Stimulated activated CD4-positive, alpha-beta T cell treated with anti-CD3 and anti-CD28 coated beads, Interleukin-12 subunit alpha, Interleukin-12 subunit beta, amount 100 ng/mL, for 48 hours (primary cell): ENCODE data around the gene FTSJ3.
"Not testable (repeated sequence)": the region's sequence is repeated elsewhere in the genome, so short reads cannot be mapped to it uniquely, and the experiment has no call there.

Experiments
- DNase-seq, 3 donors: peaks; one replicate each; pipeline ENCODE4 v3.0.0-alpha.2; 2020; ENCODE audit warnings: low read depth in 2 of 3, low spot score in 1 of 3

The FTSJ3 gene

DNA sequence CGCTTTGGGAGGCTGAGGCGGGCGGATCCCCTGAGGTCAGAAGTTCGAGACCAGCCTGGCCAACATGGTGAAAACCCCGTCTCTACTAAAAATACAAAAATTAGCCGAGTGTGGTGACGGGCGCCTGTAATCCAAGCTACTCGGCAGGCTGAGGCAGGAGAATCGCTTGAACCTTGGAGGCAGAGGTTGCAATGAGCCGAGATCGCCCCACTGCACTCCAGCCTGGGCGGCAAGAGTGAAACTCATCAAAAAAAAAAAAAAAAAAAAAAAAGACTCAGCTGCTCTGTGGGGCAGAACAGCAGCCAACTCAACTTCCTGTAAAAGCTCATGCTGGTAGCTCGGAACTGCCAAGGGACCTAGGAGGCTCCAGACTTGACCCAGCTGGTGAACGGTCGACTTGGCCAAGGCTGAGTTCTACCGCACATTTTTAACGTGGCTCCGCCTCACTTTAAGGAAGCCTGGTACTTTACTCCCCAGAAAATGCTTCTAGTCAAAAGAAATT is 16.0 kb upstream of the FTSJ3 start:
- not testable (repeated sequence) for DNase-seq

GRCh38 chr17:63842540-63843386 is 15.3 kb upstream of the FTSJ3 start, which contains the start of gene SMARCD2:
Gene SMARCD2, minus strand, starts transcription at chr17:63842685. Its CDS starts 11 bp downstream, at chr17:63842674.
- DNase-seq = peak; percentile 98 to 99 (median 99)

GRCh38 chr17:63842173-63842539 is 14.7 kb upstream of the FTSJ3 start:
- DNase-seq = no peak

DNA sequence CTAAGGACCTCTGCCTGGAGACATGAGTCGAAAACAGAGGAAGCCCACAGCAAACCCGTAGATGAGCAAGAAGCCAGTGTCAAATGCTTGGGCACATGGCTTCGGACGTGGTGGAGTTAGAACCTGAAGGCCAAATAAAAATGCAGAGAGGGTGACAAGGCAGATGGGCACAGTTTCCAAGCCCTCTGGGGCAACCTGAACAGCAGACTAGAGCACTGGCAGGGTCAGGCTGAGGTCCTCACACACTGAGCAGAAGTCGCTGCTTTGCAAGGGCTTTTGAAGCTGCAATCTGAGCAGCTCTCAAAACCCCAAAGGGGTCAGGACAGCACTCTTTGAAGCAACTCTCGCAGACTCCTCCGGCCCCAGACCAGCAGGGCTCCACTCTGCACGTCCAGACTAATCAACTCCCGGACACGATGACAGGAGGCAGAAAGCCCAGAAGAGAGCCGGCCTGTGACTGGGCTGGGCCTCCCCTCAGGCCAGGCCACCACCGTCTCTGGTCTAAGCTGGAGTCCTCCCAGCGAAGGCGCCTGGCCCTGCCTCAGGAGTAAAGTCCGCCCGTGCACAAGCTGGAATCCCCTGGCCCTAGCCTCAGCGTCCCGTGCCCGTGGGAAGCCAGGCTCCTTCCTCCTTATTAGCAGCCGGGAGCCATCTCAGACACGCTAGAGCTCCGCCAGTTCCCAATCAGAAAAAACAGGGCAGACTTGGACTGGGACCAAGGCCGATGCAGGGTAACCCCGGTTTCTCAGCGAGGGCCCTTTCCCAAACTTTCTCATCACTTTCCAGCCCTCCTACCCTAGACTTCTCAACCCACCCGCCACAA is 14.1 kb upstream of the FTSJ3 start:
- no peak for DNase-seq

DNA sequence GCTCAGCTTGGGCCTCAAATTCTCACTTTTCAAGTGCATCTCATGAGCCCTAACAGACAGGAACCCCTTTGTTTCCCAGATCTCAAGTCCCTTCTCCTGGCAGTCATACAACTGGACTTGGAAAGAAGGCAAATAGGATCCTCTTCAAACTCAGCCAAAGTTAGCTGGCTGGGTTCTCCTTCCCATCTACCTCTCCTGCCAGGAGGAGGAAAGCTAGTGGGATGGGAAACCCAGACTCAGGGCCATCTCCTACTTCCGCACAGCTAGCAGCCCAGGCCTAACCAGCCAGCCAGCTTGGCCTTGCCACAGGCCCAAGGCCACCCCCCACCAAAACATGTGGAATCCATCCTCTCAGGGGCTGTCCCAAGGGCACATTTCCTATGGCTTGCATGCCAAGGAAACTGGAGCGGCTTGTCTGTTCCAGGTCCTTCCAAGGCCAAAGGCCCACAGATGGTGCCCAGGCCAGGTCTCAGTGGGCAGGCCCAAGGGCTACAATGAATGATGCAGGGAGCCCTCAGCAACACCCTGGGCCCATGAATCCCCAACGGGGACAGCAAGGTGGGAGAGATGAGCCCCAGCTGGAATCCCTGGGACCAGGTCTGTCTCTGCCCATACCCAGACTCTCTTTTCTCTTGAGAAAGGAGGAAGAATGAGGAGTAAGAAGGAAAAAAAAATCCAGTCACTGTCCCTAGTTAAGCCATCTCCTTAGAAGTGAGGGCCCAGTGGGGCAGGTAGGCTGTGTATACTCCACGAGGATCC is 13.3 kb upstream of the FTSJ3 start:
- no peak for DNase-seq

- DNase-seq = no peak
These were observed 11.2 kb upstream of the FTSJ3 start for GRCh38 chr17:63838631-63839171.

- DNase-seq = no peak
These were observed 10.6 kb upstream of the FTSJ3 start for GRCh38 chr17:63837962-63838600.

GRCh38 chr17:63837480-63837879 is 10.0 kb upstream of the FTSJ3 start:
- no peak for DNase-seq

DNA sequence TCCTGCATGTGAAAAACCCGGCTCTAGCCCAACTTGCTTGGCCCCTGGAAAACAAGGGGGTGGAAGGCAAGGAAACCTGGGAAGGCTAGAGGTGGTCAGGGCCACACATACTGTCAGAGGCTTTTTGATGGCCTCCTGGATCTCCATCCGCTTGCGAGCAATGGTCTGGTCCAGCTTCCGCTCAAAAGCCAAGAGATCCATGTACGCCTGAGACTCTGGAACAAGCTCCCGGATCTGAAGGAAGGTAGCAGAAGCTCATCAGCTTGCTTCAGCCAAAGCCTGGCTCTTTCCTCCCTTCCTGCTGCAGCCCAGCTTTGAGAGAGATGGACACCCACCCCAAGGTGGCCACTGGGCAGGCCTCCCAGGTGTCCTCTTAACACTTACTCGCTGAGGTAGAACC is 9.3 kb upstream of the FTSJ3 start:
- DNase-seq = no peak

DNA sequence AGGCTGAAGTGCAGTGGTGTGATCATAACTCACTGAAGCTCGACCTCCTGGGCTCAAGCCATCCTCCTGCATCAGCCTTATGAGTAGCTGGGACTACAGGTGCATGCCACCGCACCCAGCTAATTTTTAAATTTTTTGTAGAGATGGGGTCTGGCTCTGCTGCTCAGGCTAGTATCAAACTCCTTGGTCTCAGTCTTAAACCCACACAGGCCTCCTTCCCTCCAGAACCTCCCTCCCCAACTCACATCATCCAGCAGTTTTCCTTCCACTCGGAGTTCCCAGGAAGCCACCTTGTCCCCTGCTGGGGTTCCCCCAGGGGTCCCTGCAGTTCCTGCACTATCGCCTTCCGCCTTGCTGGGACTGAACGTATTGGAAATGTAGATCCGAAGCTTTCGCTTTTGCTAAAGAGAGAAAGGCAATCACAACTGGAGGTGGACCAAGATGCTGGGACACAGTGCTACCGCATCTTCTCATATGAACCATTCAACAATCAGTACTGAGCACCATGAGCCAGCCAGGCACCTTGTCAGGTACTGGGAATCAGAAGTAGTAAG is 7.8 kb upstream of the FTSJ3 start:
- DNase-seq = no peak

DNA sequence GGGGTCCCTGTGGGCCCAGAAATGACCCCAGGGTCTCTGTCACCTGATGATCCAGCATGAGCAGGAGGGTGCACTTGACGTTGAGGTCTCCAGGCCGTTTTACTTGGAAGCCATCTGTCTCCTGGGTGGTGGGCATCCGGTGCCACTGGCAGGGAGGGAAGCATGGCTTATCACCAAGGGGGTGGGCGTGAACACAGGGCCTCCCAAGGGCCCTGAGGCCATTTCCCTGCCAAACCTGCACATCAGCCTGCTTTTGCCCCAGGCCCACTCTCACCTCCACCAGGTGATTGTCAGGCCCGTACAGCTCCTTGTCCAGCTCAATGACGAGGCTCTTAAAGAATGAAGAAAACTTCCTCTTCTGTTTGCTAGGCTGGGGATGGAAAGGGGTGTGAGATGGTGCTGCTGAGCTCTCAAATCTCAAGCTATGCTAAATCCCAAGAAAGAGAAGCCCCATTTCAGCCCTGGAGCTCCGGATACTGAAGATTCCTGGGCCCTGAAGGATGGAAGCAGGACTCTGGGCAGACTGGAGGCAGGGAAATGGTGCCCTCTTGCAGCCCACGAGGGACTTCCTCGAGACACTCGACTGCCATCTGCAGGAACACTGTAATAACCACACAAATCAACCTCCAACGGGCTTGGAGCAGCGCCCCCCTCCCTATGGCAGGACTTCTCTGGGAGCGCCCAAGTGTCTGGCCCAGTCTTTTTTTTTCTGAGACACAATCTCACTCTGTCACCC is 7.1 kb upstream of the FTSJ3 start:
- DNase-seq = peak in 2 of 3 donors; percentile 58 to 67

- no peak for DNase-seq
These were observed 6.4 kb upstream of the FTSJ3 start for GRCh38 chr17:63833741-63834373.

- DNase-seq = no peak
These were observed 5.7 kb upstream of the FTSJ3 start for GRCh38 chr17:63833026-63833740.

GRCh38 chr17:63832455-63832854 is 5.0 kb upstream of the FTSJ3 start:
- no peak for DNase-seq

DNA sequence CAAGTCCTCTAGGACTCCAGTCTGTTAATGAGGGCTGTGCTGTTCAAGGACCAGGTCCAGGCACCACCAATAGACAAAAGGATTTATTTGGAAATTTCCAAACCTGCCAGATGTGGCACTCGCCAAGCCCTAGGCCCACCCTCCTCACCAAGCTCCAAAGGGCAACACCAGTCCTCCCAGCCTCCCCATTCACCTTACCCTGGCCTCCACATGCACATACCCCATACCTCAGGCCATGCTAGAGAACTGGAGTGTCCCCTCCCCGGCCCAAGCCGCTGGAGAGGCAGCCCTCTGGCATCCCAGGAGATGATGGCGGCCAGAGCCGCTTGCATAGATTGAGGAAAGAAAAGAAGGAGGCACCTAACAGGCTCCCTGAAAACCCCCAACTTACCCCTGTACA is 4.6 kb upstream of the FTSJ3 start:
- DNase-seq = no peak

GRCh38 chr17:63831505-63831904 is 4.0 kb upstream of the FTSJ3 start:
- no peak for DNase-seq

- no peak for DNase-seq
These were observed 3.5 kb upstream of the FTSJ3 start for GRCh38 chr17:63830904-63831491.

DNA sequence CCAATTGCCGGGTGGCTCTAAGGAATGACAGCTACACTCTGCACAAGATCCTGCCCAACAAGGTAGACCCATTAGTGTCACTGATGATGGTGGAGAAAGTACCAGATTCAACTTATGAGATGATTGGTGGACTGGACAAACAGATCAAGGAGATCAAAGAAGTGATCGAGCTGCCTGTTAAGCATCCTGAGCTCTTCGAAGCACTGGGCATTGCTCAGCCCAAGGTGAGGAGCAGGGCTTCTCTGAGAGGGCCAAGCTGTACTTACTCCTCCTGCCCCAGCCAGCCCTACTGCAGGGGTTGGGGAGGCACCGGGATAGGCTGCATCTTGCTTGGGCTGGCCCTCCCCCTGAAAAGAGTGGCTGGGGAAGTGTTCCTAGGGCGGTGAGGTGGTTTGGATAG is 2.8 kb upstream of the FTSJ3 start:
- no peak for DNase-seq
